ENCODE data around the gene ADCY5. TPM values are rescaled to one million over a fixed set of nuclear protein-coding genes. Genes with fewer than 3 reads are reported as not detected.

ADCY5 gene
- total RNA-seq, 1 donor from 2014 or later, result 29.8 TPM

- FAIRE-seq (no peak), DNase-seq (ENCODE audit: low spot score in 2 of 2) (no peak)
These were observed 75.4 kb downstream of the ADCY5 start for GRCh38 chr3:123373474-123373987.

- DNase-seq (ENCODE audit: low spot score in 2 of 2), result no peak
- no peak for FAIRE-seq
These were observed 76.0 kb downstream of the ADCY5 start for GRCh38 chr3:123372686-123373473.

GRCh38 chr3:123371859-123372685 is 76.8 kb downstream of the ADCY5 start:
- DNase-seq (ENCODE audit: low spot score in 2 of 2), result no peak
- no peak for FAIRE-seq

GRCh38 chr3:123371426-123371825 is 77.5 kb downstream of the ADCY5 start:
- DNase-seq (ENCODE audit: low spot score in 2 of 2) (no peak), FAIRE-seq (no peak)

- DNase-seq (ENCODE audit: low spot score in 2 of 2) (no peak), FAIRE-seq (no peak)
These were observed 78.1 kb downstream of the ADCY5 start for GRCh38 chr3:123370819-123371218.

GRCh38 chr3:123369085-123369484 is 79.8 kb downstream of the ADCY5 start:
- no peak for FAIRE-seq
- DNase-seq (ENCODE audit: low spot score in 2 of 2), result no peak

GRCh38 chr3:123367467-123368154 is 81.3 kb downstream of the ADCY5 start:
- FAIRE-seq (no peak), DNase-seq (ENCODE audit: low spot score in 2 of 2) (no peak)

- FAIRE-seq, result no peak
- no peak for DNase-seq (ENCODE audit: low spot score in 2 of 2)
These were observed 83.3 kb downstream of the ADCY5 start for GRCh38 chr3:123365450-123366143.

GRCh38 chr3:123361071-123361470 is 87.8 kb downstream of the ADCY5 start:
- DNase-seq (ENCODE audit: low spot score in 2 of 2), result no peak
- FAIRE-seq, result no peak

- DNase-seq (ENCODE audit: low spot score in 2 of 2) (no peak), FAIRE-seq (no peak)
These were observed 91.6 kb downstream of the ADCY5 start for GRCh38 chr3:123357275-123357674.

- DNase-seq (ENCODE audit: low spot score in 2 of 2) (no peak), FAIRE-seq (no peak)
These were observed 95.0 kb downstream of the ADCY5 start for GRCh38 chr3:123353850-123354233.

GRCh38 chr3:123353227-123353849 is 95.6 kb downstream of the ADCY5 start:
- FAIRE-seq (no peak), DNase-seq (ENCODE audit: low spot score in 2 of 2) (no peak)

- FAIRE-seq (no peak), DNase-seq (ENCODE audit: low spot score in 2 of 2) (no peak)
These were observed 96.7 kb downstream of the ADCY5 start for GRCh38 chr3:123352134-123352554.

- no peak for DNase-seq (ENCODE audit: low spot score in 2 of 2)
- FAIRE-seq, result no peak
These were observed 97.4 kb downstream of the ADCY5 start for GRCh38 chr3:123351501-123351900.

GRCh38 chr3:123350971-123351370 is 97.9 kb downstream of the ADCY5 start:
- FAIRE-seq, result no peak
- no peak for DNase-seq (ENCODE audit: low spot score in 2 of 2)

- FAIRE-seq (no peak), DNase-seq (ENCODE audit: low spot score in 2 of 2) (no peak)
These were observed 99.1 kb downstream of the ADCY5 start for GRCh38 chr3:123349566-123350435.

- FAIRE-seq (no peak), DNase-seq (ENCODE audit: low spot score in 2 of 2) (no peak)
These were observed 99.7 kb downstream of the ADCY5 start for GRCh38 chr3:123349201-123349535.

- FAIRE-seq (no peak), DNase-seq (ENCODE audit: low spot score in 2 of 2) (no peak)
These were observed 100.3 kb downstream of the ADCY5 start for GRCh38 chr3:123348471-123349200.

Measured in frontal cortex (tissue), 4 donors.